Activated gamma-delta T cell treated with anti-CD3 and anti-CD28 coated beads, Interleukin-2, amount 50 U/mL, for 16 hours (primary cell): ENCODE results near the gene NHSL1.
"Not testable (repeated sequence)": the region's sequence is repeated elsewhere in the genome, so short reads cannot be mapped to it uniquely, and the experiment has no call there.

Experiments used
- DNase-seq: peaks from one replicate; pipeline ENCODE4 v3.0.0-alpha.2; 2020; ENCODE audit warnings: low read depth

NHSL1 gene

GRCh38 chr6:138425256-138425655 lies 74.0 kb downstream of the NHSL1 start:
- DNase-seq, result not testable (repeated sequence)

DNA sequence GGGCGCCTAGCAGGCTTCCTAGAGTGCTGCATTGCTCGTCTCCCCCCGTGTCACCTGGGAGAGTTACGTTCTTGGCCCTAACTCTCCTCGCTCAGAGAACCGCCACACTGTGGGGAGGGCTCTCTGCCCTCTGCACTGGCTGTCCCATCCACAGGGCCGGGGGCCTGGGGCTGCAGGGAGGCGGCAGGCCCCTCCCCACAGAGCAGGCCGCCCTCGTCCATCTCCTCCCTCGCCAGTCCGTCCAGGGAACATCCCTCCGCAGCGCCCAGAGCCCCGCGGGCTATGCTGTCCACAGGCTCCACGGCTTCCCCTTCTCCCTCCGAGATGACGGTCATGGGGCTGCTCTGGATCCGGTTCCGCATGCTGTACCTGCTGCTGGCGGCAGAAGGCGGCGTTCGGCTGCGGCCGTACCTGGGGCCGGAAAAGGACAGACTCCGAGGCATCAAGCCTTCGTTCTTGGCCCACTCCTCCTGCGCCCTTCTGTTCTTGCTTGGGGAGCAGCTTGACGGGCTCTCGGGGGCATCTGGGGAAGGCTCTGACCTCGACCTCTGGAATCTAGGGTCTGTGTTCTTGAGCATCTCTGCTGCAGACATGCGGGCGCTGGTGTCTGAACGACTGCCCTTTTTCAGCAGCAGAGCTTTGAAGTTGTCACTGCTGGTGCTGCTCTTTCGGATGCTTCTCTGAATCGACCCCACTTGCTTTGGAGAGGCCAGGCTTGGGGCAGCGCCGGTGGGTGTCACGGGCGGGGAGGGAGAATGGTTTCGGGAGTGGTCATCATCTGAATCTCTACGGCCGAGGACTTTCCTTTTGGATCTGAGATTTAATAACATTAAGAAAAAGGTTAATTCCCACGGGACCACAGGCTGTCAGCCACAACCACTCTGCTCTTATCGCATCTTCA lies 75.0 kb downstream of the NHSL1 start:
- DNase-seq, result no peak

- no peak for DNase-seq
Measured at GRCh38 chr6:138422861-138423260, 76.4 kb downstream of the NHSL1 start.

- no peak for DNase-seq
Measured at GRCh38 chr6:138421608-138422007, 77.7 kb downstream of the NHSL1 start.

- no peak for DNase-seq
Measured at GRCh38 chr6:138421089-138421488, 78.2 kb downstream of the NHSL1 start.

GRCh38 chr6:138420356-138420755 lies 78.9 kb downstream of the NHSL1 start:
- DNase-seq, result no peak

DNA sequence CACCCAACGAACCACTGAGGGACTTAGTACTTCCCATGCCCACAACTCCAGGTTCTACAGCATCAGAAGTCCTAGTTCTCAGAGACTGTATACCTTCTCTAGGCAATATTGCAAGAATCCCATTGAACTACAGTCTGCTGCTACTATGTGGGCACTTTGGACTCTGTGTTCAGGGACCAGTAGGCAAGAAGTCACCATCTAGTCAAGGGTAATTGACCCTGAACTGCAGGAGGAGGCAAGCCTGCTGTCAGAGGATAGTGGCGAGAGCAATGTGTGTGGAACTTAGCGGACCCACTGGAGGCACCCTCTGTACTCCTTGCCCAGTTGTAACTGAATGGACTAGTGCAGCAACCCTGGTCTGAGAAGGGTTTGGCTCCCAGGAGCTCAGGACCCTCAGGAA lies 79.5 kb downstream of the NHSL1 start:
- no peak for DNase-seq

DNA sequence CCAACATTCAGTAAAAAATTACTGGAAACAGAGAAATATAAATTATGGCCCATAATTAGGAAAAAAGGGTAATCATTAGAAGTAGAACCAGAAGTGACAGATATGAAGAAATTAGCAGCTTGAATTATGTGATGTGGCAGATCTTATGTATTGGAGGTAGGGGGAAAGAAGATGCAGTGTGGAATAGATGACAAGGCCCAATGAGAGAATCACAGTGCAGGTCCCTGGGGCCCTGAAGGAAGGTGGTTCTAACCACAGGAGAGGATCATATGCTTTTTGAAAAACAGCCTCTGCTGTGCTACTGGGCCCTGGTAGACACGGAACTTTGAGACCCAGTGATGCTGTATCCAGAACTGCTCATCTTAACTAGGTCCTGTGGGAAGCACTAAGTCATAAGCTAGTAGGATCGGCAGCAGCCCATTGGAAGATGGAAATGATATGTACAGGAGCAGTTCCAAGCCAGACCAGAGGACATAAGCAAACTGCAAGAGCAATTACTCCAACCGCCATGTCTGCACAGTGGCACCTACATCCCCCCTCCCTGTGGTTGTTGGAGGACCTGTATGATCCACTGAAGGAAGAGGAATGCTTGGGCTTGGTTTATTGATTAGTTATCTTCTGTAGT lies 81.1 kb downstream of the NHSL1 start:
- no peak for DNase-seq

GRCh38 chr6:138417493-138418117 lies 81.7 kb downstream of the NHSL1 start:
- DNase-seq, result no peak

DNA sequence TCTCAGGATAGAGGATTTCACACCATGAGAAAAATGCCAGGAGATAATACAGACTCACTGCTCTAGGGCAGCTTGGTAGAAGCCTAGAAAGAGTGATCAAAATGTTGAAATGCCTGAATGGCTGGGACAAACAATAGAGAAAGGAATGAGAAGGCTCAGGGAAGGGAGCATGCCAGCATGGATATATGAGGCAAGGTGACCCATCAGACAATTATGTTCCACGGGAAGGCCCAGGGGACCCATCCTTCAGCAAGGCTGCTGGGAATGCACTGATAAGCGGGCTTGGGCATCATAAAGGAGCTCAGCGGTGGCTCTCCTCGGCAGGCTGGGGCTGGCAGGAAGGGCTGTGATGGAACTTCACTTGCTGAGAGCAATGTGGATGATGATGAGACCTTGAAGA lies 83.1 kb downstream of the NHSL1 start:
- DNase-seq, result no peak

GRCh38 chr6:138415125-138415524 lies 84.2 kb downstream of the NHSL1 start:
- DNase-seq, result no peak

DNA sequence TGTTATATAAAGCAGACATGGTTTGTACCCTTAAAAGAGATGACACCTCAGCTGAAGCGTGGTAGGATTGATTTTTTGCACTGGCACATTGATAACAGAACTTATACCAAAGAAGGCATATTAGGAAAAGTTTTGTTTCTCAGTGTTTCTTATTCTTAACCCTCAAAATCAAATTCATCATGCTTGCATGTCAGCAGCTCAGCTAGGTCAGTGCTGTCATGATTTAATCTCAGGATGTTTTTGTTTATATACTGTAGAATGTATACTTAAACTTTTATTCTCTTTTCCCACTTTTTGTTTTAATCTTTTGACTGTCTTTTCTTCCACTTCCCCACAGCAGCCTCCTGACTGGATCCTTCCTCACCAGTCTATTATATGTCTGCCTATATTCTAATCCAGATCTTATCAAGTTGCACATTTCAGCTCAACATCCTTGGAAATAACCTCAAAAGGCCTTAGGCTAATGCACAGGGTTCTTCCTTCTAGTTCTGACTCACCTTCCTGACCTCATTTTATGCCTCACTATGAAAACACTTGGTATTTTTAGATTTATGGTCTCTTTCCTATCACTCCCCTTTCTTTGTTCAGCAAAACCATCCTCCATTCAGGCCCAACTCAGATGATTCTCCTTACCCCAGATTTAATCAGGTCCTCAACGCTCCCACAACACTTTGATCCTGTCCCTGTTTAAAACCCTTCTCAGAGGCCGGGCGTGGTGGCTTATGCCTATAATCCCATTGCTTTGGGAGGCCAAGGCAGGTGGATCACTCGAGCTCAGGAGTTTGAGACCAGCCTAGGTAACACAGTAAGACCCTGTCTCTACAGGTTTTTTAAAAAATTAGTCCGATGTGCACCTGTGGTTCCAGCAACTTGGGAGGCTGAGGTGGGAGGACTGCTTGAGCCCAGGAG lies 88.1 kb downstream of the NHSL1 start:
- DNase-seq, result no peak

DNA sequence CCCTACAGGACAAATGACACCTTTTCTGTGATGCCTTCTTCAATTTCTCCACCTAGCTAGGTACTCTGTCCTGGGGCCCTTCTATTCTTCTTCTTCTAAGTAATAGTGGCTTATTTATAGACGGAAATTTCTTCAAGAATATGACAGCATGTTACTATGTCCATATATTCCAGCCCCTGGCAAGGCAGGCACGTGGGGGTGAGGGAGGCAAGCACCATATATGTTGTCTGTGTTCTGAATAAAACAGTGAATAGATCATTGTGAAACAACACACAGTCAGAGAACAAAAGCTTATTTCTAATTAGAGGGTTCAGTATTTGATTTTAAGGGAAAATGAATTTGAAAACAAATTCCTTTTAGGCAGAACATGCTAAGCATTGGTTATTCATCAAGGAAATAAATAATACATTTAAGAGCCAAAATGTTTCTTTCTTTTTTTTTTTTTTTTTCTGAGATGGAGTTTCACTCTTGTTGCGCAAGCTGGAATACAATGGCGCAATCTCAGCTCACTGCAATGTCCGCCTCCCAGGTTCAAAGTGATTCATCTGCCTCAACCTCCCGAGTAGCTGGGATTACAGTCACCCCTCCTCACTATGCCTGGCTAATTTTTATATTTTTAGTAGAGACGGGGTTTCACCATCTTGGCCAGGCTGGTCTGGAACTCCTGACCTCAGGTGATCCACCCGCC lies 89.1 kb downstream of the NHSL1 start:
- no peak for DNase-seq

DNA sequence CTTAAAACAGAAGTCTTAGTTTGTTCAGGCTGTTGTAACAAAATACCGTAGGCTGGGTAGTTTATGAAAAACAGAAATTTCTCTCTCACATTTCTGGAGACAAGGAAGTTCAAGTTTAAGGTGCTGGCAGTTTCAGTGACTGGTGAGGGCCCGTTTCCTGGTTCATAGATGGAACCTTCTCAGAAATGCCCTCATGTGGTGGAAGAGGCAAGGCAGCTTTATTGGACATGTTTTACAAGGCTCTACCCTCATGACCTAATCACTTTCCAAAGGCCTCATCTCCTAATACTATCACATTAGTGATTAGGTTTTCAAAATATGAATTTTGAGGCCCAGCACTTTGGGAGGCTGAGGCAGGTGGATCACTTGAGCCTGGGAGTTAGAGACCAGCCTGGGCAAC lies 92.9 kb downstream of the NHSL1 start:
- DNase-seq, result no peak

DNA sequence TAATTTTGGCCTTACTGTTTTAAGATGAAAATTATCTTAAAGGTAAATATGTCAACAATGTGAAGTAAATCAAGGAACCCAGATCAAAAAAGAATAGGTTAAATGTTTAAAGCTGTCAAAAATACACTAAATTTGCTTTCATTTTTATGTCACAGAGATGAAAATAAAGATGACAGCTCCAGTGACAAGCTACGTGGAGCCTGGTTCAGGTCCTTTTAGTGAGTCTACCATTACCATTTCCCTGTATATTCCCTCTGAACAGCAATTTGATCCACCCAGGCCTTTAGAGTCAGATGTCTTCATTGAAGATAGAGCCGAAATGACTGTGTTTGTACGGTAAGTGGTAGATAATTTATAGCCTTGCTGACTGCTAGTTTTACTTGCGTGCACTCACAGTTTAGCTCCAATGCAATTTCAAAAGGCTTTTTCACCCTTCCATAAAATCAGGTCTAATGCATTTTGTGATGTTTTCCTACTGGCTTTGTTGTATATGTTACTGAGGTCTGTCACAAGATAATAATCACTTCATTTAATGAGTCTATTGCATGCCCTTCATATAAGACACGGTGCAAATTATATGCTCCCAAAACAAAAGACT lies 93.4 kb downstream of the NHSL1 start:
- no peak for DNase-seq

DNA sequence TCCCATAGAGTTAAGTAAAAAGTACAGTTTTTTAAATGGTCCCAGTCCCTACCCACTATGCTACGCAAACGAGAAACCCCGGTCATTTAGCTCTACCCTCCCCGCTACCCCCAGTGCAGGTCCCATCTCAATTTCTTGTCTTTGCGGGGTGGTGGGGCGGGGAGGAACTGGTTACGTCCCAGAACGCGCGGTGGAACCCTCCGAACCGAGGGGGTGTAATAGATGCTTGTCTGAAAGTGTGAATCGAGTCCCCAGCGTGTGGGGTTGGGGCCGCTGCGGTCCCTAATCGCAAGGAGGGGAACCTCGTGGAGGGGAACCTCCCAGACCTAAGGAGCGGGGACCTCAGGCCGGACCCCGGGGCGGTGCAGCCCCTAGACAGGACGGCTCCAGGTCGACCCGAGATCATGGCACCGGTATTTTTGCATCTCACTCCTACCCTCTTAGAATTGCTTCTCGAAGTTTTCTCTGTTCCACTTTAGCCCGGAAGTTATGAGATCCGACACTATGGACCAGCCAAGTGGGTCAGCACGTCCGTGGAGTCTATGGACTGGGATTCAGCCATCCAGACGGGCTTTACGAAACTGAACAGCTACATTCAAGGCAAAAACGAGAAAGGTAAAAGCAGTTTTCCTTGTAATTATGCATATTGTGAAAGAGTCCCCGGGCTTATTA lies 94.5 kb downstream of the NHSL1 start:
- no peak for DNase-seq

- DNase-seq, result peak; percentile 65
Measured at GRCh38 chr6:138403801-138404665, 95.3 kb downstream of the NHSL1 start, which contains the start of gene HEBP2. Gene HEBP2 (plus strand): TSS chr6:138404223. CDS start chr6:138404496, 273 bp downstream.

DNA sequence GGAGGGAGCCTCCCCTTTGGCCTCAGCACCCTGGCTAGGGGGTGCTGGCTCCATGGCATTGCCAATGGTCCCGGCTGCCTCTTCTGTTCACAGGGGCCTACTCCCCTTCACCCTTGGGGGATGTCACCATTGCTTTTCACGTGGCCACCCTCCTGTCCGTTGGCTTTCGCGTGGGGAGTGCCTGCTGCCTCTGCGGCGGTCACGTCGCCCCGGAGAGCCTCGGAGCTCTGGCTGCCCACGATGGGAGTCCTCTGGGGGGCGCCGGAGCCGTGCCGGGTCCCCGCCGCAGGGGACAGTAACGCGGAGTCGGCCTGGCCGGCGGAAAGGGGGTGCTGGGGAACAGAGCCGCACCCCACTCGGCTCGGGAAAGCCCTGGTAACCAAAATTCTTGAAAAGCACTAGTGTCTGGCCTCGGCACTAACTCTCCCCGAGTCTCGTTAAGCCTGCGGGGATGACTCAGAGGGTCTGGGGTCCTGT lies 95.9 kb downstream of the NHSL1 start:
- DNase-seq, result peak; percentile 4

GRCh38 chr6:138402838-138403187 lies 96.5 kb downstream of the NHSL1 start:
- no peak for DNase-seq
